Mucosa of descending colon (tissue), 3 donors: ENCODE data around the gene MAP2. TPM values are rescaled to one million over a fixed set of nuclear protein-coding genes. Genes with fewer than 3 reads are reported as not detected.

Source experiments
- ATAC-seq: fragments of 200-7000 bp; cut with Tn5 transposase; one replicate; pipeline ENCODE4 v1.9.1; 2020; ENCODE audit warnings: mild to moderate bottlenecking, moderate library complexity
- DNase-seq, 3 donors: peaks; one replicate each; pipeline ENCODE4 v3.0.0-alpha.2; 2020
- H3K36me3 ChIP-seq: fragments of 200-600 bp; one replicate; pipeline ENCODE4 v1.8.0; 2021; ENCODE audit warnings: low read depth, mild to moderate bottlenecking
- H3K4me1 ChIP-seq: fragments of 200-600 bp; one replicate; pipeline ENCODE4 v1.8.0; 2021; ENCODE audit warnings: low read depth, mild to moderate bottlenecking
- H3K4me3 ChIP-seq: fragments of 200-600 bp; one replicate; pipeline ENCODE4 v1.8.0; 2021; ENCODE audit warnings: mild to moderate bottlenecking
- H3K9me3 ChIP-seq: fragments of 200-600 bp; one replicate; pipeline ENCODE4 v1.8.0; 2021; ENCODE audit warnings: mild to moderate bottlenecking
- CTCF ChIP-seq: fragments of 200-600 bp; IDR thresholded peaks from one replicate; pipeline ENCODE4 v1.8.0; 2022; ENCODE audit warnings: antibody characterized with exemption, mild to moderate bottlenecking
- intact Hi-C, 2 donors: fragments of 100-400 bp; cut with DNase I in 1 of 2; cut with micrococcal nuclease in 1 of 2; formaldehyde crosslinking; loops; one replicate each; pipeline versions ENCODE4 v1.11.0 to v1.11.1; 2022; cut with DNase I, micrococcal nuclease
- total RNA-seq, 3 donors: library from RNA; stranded (reverse); fragmentation: NEBNext Ultra II Directional in 2 of 3; extraction: Animal tissue kit (Norgen Biotek cat#: 25700) in 2 of 3; gene quantifications; one replicate each; pipeline versions ENCODE4 v1.2.1 to v1.2.4, GENCODE V29; 2021 to 2023
- donor health status: DM: no; HTN: no; CAD: no; lungs with moderate emphysema.
- donor health status: DM: no; HTN: no; CAD: no.
- donor health status: DM: no; HTN: yes; CAD: no.

The MAP2 gene
- total RNA-seq, 3 donors from 2014 or later = 2.3 to 8.4 (median 2.5) TPM

- no peak for TF ChIP-seq CTCF
- no peaks in the 10 kb centered on the region for H3K36me3 ChIP-seq
- intact Hi-C loops = no loop called here
- no peaks in the 10 kb centered on the region for H3K9me3 ChIP-seq
- no peak for DNase-seq
- no peaks in the 10 kb centered on the region for H3K4me1 ChIP-seq
- ATAC-seq = no peak
- no peak overlapping the region for H3K4me3 ChIP-seq
Observed at GRCh38 chr2:209772290-209772685, 348.4 kb downstream of the MAP2 start.

GRCh38 chr2:209773377-209773776 is 349.5 kb downstream of the MAP2 start:
- H3K4me3 ChIP-seq = no peak overlapping the region
- no peaks in the 10 kb centered on the region for H3K9me3 ChIP-seq
- ATAC-seq (no peak), DNase-seq (no peak)
- intact Hi-C loops = no loop called here
- TF ChIP-seq CTCF = no peak
- H3K36me3 ChIP-seq = no peaks in the 10 kb centered on the region
- H3K4me1 ChIP-seq = no peaks in the 10 kb centered on the region
